RWPE2 (cell line): ENCODE results near the gene PCDHB7.
"Not testable (repeated sequence)": the region's sequence is repeated elsewhere in the genome, so short reads cannot be mapped to it uniquely, and the experiment has no call there.

Source experiments
- ATAC-seq: fragments of 200-7000 bp; cut with Tn5 transposase; 3 replicates; pipeline ENCODE4 v1.9.1; 2021; ENCODE audit warnings: low read depth
- DNase-seq: peaks from one replicate; pipeline ENCODE4 v3.0.0-alpha.2; 2020; ENCODE audit warnings: low spot score
- H3K27ac ChIP-seq: fragments of 450-650 bp; 2 replicates; pipeline ENCODE4 v1.5.1; 2017; ENCODE audit warnings: mild to moderate bottlenecking; ENCODE audit not compliant: poor library complexity, severe bottlenecking
- H3K27me3 ChIP-seq: fragments of 250-450 bp; sonication (Bioruptor Pico); 2 replicates; pipeline ENCODE4 v1.5.1; 2021; ENCODE audit warnings: mild to moderate bottlenecking, moderate library complexity; ENCODE audit not compliant: insufficient read depth, poor library complexity, severe bottlenecking
- H3K36me3 ChIP-seq: fragments of 250-450 bp; sonication (Bioruptor Pico); 2 replicates; pipeline ENCODE4 v1.5.1; 2020; ENCODE audit warnings: low read depth, mild to moderate bottlenecking, moderate library complexity
- H3K4me1 ChIP-seq: fragments of 250-450 bp; sonication (Bioruptor Pico); 2 replicates; pipeline ENCODE4 v1.5.1; 2021; ENCODE audit warnings: mild to moderate bottlenecking, moderate library complexity; ENCODE audit not compliant: insufficient read depth, poor library complexity, severe bottlenecking
- H3K4me3 ChIP-seq: fragments of 250-450 bp; sonication (Bioruptor Pico); 2 replicates; pipeline ENCODE4 v1.5.1; 2021; ENCODE audit warnings: mild to moderate bottlenecking, moderate library complexity; ENCODE audit not compliant: severe bottlenecking
- H3K9me3 ChIP-seq: fragments of 250-450 bp; sonication (Bioruptor Pico); 2 replicates; pipeline ENCODE4 v1.5.1; 2021; ENCODE audit warnings: mild to moderate bottlenecking, moderate library complexity; ENCODE audit not compliant: severe bottlenecking
- CTCF ChIP-seq: fragments of 450-650 bp; IDR thresholded peaks from one replicate; pipeline ENCODE4 v1.5.1; 2017; ENCODE audit warnings: mild to moderate bottlenecking, moderate library complexity; ENCODE audit not compliant: poor library complexity, severe bottlenecking

Gene PCDHB7

DNA sequence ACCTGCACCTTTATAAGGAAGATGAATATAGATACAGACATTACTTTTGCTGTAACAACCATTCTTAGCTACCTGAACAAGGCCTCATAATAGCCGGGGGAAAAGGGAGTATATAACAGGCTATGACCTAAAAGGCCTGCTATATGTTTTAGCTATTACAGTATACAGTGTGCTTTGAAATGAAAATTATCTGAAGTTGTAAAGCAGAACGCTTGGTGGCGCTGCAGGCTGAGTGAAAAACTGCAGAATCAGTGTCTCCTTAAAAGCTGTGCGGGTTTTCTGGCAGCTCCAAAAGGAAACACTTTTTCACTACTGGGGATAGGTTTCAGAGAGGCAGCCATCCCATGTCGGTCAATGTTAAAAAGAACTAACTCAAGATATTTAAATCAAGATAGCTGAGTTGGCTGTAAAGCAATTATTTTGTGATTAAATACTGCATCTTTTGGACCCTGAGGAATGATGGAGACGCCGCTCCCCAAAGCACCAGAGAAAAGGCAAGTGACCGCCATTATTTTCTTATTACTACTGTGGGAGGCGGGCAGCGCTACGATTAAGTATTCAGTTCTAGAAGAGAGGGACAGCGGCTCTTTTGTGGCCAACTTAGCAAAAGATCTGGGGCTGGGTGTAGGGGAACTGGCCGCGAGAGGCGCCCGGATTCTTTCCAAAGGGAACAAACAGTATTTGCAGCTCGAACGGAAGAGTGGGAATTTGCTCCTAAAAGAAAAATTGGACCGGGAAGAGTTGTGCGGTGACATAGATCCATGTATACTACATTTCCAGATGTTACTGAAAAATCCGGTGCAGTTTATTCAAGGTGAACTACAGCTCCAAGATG lies 16.7 kb upstream of the PCDHB7 start:
- DNase-seq (no peak), ATAC-seq (no peak)

DNA sequence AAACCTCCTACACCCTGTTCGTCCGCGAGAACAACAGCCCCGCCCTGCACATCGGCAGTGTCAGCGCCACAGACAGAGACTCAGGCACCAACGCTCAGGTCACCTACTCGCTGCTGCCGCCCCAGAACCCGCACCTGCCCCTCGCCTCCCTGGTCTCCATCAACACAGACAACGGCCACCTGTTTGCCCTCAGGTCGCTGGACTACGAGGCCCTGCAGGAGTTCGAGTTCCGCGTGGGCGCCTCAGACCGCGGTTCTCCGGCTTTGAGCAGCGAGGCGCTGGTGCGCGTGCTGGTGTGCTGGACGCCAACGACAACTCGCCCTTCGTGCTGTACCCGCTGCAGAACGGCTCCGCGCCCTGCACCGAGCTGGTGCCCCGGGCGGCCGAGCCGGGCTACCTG lies 15.1 kb upstream of the PCDHB7 start:
- not testable (repeated sequence) for ATAC-seq, H3K9me3 ChIP-seq

More for the DNA sequence above, 16.7 kb upstream of the PCDHB7 start:
- H3K4me3 ChIP-seq, result no peak overlapping the region
- no peak overlapping the region for H3K27ac ChIP-seq
- H3K4me1 ChIP-seq, result no peaks in the 10 kb centered on the region
- TF ChIP-seq CTCF, result no peak
- H3K27me3 ChIP-seq, result peaks cover 60% of the 10 kb centered on the region
- H3K9me3 ChIP-seq, result peaks cover 2% of the 10 kb centered on the region
- no peaks in the 10 kb centered on the region for H3K36me3 ChIP-seq

GRCh38 chr5:141157901-141158300 lies 14.5 kb upstream of the PCDHB7 start:
- not testable (repeated sequence) for H3K4me3 ChIP-seq, DNase-seq, H3K27ac ChIP-seq, ATAC-seq, H3K36me3 ChIP-seq, H3K4me1 ChIP-seq, H3K9me3 ChIP-seq
- peaks cover 50% of the 10 kb centered on the region for H3K27me3 ChIP-seq

More for the DNA sequence above, 15.1 kb upstream of the PCDHB7 start:
- not testable (repeated sequence) for H3K4me3 ChIP-seq, H3K27ac ChIP-seq, H3K36me3 ChIP-seq, DNase-seq, H3K4me1 ChIP-seq
- H3K27me3 ChIP-seq, result peaks cover 56% of the 10 kb centered on the region

GRCh38 chr5:141174291-141175104 lies 2.1 kb downstream of the PCDHB7 start:
- ATAC-seq, H3K27ac ChIP-seq, H3K4me1 ChIP-seq, DNase-seq, H3K4me3 ChIP-seq, H3K36me3 ChIP-seq: not testable (repeated sequence)
- peaks cover 66% of the 10 kb centered on the region for H3K27me3 ChIP-seq
- peaks cover 22% of the 10 kb centered on the region for H3K9me3 ChIP-seq

- H3K36me3 ChIP-seq, result no peaks in the 10 kb centered on the region
- peaks cover 22% of the 10 kb centered on the region for H3K9me3 ChIP-seq
- peaks cover 70% of the 10 kb centered on the region for H3K27me3 ChIP-seq
- TF ChIP-seq CTCF, result no peak
- no peaks in the 10 kb centered on the region for H3K4me1 ChIP-seq
- DNase-seq (no peak), ATAC-seq (no peak)
- H3K27ac ChIP-seq, result no peak overlapping the region
- H3K4me3 ChIP-seq, result no peak overlapping the region
These were observed 3.5 kb downstream of the PCDHB7 start for GRCh38 chr5:141175933-141176332.

- peaks cover 78% of the 10 kb centered on the region for H3K27me3 ChIP-seq
- H3K4me1 ChIP-seq, H3K27ac ChIP-seq, DNase-seq, H3K36me3 ChIP-seq, H3K4me3 ChIP-seq, ATAC-seq: not testable (repeated sequence)
- H3K9me3 ChIP-seq, result peaks cover 24% of the 10 kb centered on the region
These were observed 5.2 kb downstream of the PCDHB7 start, which contains the start of gene PCDHB8 for GRCh38 chr5:141177577-141178191. Gene PCDHB8, plus strand, starts transcription at chr5:141177790. Its CDS starts 245 bp downstream, at chr5:141178035.

GRCh38 chr5:141179371-141179770 lies 6.9 kb downstream of the PCDHB7 start:
- H3K27me3 ChIP-seq, result peaks cover 75% of the 10 kb centered on the region
- not testable (repeated sequence) for H3K4me1 ChIP-seq, H3K27ac ChIP-seq, H3K36me3 ChIP-seq, H3K4me3 ChIP-seq, ATAC-seq, DNase-seq
- peaks cover 17% of the 10 kb centered on the region for H3K9me3 ChIP-seq

- Histone ChIP-seq H3K27me3 (peaks cover 78% of the 10 kb centered on the region), H3K9me3 (peaks cover 16% of the 10 kb centered on the region)
- H3K4me1 ChIP-seq, H3K4me3 ChIP-seq, DNase-seq, ATAC-seq, H3K27ac ChIP-seq, H3K36me3 ChIP-seq: not testable (repeated sequence)
These were observed 7.4 kb downstream of the PCDHB7 start for GRCh38 chr5:141179876-141180275.
